Measurements from ENCODE around the gene NKAIN1. TPM values are rescaled to one million over a fixed set of nuclear protein-coding genes. Genes with fewer than 3 reads are reported as not detected.

NKAIN1 gene
- total RNA-seq, 1 experiment from 2014 or later: 0.18 TPM

DNA sequence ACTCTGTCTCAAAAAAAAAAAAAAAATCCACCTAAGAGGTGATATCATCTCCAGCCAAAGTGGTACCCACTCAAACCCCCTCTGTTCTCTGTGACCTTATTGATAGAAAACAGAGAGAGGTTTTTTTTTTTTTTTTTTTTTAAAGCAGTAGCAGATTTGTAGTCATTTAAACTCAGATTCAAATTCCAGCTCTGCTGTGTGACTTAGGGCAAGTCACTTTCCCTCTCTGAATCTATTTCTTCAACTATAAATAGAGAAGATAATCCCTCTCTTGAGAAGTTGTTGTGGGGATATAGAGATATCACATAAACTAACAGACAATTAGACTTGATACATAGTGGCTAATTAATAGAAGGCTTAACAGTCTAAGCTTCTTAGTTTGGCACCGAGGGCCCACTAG lies 48.4 kb downstream of the NKAIN1 start:
- ChIA-PET POLR2A (ENCODE audit: unreplicated experiment) (no interaction called here), CTCF (no interaction called here)
- intact Hi-C loops (cut with micrococcal nuclease): no loop called here

DNA sequence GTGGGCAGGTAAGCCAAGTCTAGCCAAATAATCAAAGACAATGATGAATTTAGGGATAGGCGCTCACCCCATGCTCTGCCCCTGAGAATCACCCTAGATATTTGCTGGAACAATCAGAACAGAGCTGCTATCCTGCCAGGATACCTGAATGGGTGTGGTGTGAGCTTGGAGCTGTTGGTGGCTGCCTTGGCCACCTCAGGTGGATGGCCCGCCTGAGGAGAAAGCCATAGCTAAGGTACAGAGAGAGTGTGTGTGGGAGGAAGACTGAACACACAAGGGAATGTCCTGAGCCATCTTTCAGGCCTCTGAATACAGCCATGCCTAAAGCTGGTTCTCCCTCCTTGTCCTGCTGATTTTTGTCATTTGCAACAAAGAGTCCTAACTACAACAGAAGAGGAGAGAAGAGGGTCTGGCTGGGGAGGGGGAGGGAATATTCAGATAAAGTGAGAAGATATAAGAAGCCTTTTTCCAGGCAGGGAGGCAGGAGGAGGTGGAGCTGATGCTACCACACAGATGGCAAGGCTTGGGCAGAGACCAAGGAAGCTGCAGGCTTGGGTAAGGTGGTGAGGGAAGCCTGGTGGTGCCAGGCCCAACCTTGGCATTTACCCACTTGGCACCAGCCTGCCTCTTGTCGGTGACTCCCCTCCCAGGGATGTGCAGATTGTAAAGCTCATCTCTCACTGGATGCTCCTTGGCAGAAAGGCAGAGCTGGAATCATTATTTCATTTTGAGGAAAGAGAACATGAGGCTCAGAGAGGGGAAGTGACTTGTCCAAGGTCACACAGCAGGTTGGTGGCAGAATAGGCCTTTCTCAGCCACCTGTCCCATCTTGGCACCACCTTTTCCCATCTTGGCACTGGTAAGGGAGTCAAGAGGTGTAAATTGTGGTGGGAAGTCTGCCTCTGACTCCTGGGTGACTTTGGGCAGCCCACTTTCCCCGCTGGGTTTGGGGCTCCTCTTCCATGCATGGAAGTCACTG lies 49.7 kb downstream of the NKAIN1 start:
- no TSS peak for BruUV-seq (replicated peaks)
- Histone ChIP-seq H3K9me2 (replicated peaks; ENCODE audit: low read length) (no peaks in the 10 kb centered on the region), H3K9ac (ENCODE audit: low read length) (no peak overlapping the region), H3K4me2 (ENCODE audit: low read length) (no peak overlapping the region), H3F3A (ENCODE audit: low read length, unreplicated experiment) (no peaks in the 10 kb centered on the region), H4K20me1 (ENCODE audit: low read length) (no peaks in the 10 kb centered on the region), H3K4me1 (ENCODE audit: insufficient read depth, low read length) (no peaks in the 10 kb centered on the region), H3K27me3 (ENCODE audit: low read length) (no peaks in the 10 kb centered on the region), H3K27ac (ENCODE audit: low read length) (no peak overlapping the region), H3K4me3 (ENCODE audit: low read length) (no peak overlapping the region), H2AFZ (ENCODE audit: low read length) (no peak overlapping the region), H3K9me3 (ENCODE audit: low read length) (no peaks in the 10 kb centered on the region), H3K36me3 (ENCODE audit: low read depth, low read length) (no peaks in the 10 kb centered on the region), H3K79me2 (ENCODE audit: low read length) (no peaks in the 10 kb centered on the region)
- DNase-seq (no peak), ATAC-seq (no peak)
- ChIA-PET POLR2A (ENCODE audit: unreplicated experiment) (no interaction called here), CTCF (interaction anchor here (0.7 kb wide), 1 partner anchor 82 kb away, joined by 4 read pairs; no protein-coding TSS in a partner anchor)
- intact Hi-C loops (cut with micrococcal nuclease): no loop called here
- TF ChIP-seq EZH2phosphoT487 (IDR thresholded peaks at IDR 0.05; ENCODE audit: borderline replicate concordance, low read length): no peak
- TF ChIP-seq EZH2 (IDR thresholded peaks at IDR 0.05; ENCODE audit: low read length, unreplicated experiment): no peak
- TF ChIP-seq, protein P1, sequence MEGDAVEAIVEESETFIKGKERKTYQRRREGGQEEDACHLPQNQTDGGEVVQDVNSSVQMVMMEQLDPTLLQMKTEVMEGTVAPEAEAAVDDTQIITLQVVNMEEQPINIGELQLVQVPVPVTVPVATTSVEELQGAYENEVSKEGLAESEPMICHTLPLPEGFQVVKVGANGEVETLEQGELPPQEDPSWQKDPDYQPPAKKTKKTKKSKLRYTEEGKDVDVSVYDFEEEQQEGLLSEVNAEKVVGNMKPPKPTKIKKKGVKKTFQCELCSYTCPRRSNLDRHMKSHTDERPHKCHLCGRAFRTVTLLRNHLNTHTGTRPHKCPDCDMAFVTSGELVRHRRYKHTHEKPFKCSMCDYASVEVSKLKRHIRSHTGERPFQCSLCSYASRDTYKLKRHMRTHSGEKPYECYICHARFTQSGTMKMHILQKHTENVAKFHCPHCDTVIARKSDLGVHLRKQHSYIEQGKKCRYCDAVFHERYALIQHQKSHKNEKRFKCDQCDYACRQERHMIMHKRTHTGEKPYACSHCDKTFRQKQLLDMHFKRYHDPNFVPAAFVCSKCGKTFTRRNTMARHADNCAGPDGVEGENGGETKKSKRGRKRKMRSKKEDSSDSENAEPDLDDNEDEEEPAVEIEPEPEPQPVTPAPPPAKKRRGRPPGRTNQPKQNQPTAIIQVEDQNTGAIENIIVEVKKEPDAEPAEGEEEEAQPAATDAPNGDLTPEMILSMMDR (conservative IDR thresholded peaks at IDR 0.05; ENCODE audit: low read depth, low read length): no peak

More for the DNA sequence above, 48.4 kb downstream of the NKAIN1 start:
- Histone ChIP-seq H3K36me3 (ENCODE audit: low read depth, low read length) (no peaks in the 10 kb centered on the region), H3K9ac (ENCODE audit: low read length) (no peak overlapping the region), H3K27ac (ENCODE audit: low read length) (no peak overlapping the region), H3K9me2 (replicated peaks; ENCODE audit: low read length) (no peaks in the 10 kb centered on the region), H3K79me2 (ENCODE audit: low read length) (no peaks in the 10 kb centered on the region), H4K20me1 (ENCODE audit: low read length) (no peaks in the 10 kb centered on the region), H3K9me3 (ENCODE audit: low read length) (no peaks in the 10 kb centered on the region), H3K4me3 (ENCODE audit: low read length) (no peak overlapping the region), H2AFZ (ENCODE audit: low read length) (no peak overlapping the region), H3F3A (ENCODE audit: low read length, unreplicated experiment) (no peaks in the 10 kb centered on the region), H3K4me1 (ENCODE audit: insufficient read depth, low read length) (no peaks in the 10 kb centered on the region), H3K27me3 (ENCODE audit: low read length) (no peaks in the 10 kb centered on the region), H3K4me2 (ENCODE audit: low read length) (no peak overlapping the region)
- BruUV-seq (replicated peaks): no TSS peak
- DNase-seq: no peak
- ATAC-seq: no peak
- TF ChIP-seq, protein P1 (conservative IDR thresholded peaks at IDR 0.05; ENCODE audit: low read depth, low read length): no peak
- TF ChIP-seq EZH2 (IDR thresholded peaks at IDR 0.05; ENCODE audit: low read length, unreplicated experiment) (no peak), EZH2phosphoT487 (IDR thresholded peaks at IDR 0.05; ENCODE audit: borderline replicate concordance, low read length) (no peak)
